Mononuclear cell (primary cell): ENCODE results near the gene RUFY3. TPM values are rescaled to one million over a fixed set of nuclear protein-coding genes. Genes with fewer than 3 reads are reported as not detected.
A peak's percentile ranks its signal among the peaks of the same experiment; 100 is the strongest.
"Not testable (repeated sequence)": the region's sequence is repeated elsewhere in the genome, so short reads cannot be mapped to it uniquely, and the experiment has no call there.

Source experiments
- H3K27me3 ChIP-seq: 2 replicates; pipeline ENCODE4 v1.6.0; 2011; ENCODE audit warnings: low read length, control low read depth; ENCODE audit not compliant: insufficient read depth
- H3K4me1 ChIP-seq: 2 replicates; pipeline ENCODE4 v1.5.1; 2011; ENCODE audit warnings: mild to moderate bottlenecking, low read length, control low read depth; ENCODE audit not compliant: insufficient read depth
- H3K4me3 ChIP-seq: 2 replicates; pipeline ENCODE4 v1.5.1; 2011; ENCODE audit warnings: mild to moderate bottlenecking, low read length, moderate library complexity
- H3K9me3 ChIP-seq: 2 replicates; pipeline ENCODE4 v1.5.1; 2011; ENCODE audit warnings: low read depth, mild to moderate bottlenecking, control low read depth, low read length
- total RNA-seq: library from RNA; depleted of rRNA; stranded (reverse); fragments of >200 nt; gene quantifications from one replicate; pipeline ENCODE4 v1.2.3, GENCODE V29; 2012

Gene RUFY3
- total RNA-seq, 1 donor, result 40.3 TPM

GRCh38 chr4:70818921-70819320, 97.2 kb downstream of the RUFY3 start:
- peaks cover 4% of the 10 kb centered on the region for H3K4me1 ChIP-seq
- H3K9me3 ChIP-seq, result no peaks in the 10 kb centered on the region
- H3K27me3 ChIP-seq, result no peaks in the 10 kb centered on the region
- no peak overlapping the region for H3K4me3 ChIP-seq

GRCh38 chr4:70829015-70829414, 107.3 kb downstream of the RUFY3 start:
- Histone ChIP-seq H3K27me3 (no peaks in the 10 kb centered on the region), H3K4me3 (no peak overlapping the region), H3K9me3 (no peaks in the 10 kb centered on the region), H3K4me1 (no peaks in the 10 kb centered on the region)

- Histone ChIP-seq H3K4me1 (no peaks in the 10 kb centered on the region), H3K27me3 (no peaks in the 10 kb centered on the region), H3K9me3 (no peaks in the 10 kb centered on the region), H3K4me3 (no peak overlapping the region)
Measured at GRCh38 chr4:70829492-70829891, 107.7 kb downstream of the RUFY3 start.

GRCh38 chr4:70830054-70830453, 108.3 kb downstream of the RUFY3 start:
- Histone ChIP-seq H3K27me3 (no peaks in the 10 kb centered on the region), H3K4me3 (no peak overlapping the region), H3K9me3 (no peaks in the 10 kb centered on the region), H3K4me1 (no peaks in the 10 kb centered on the region)

GRCh38 chr4:70831293-70831692, 109.5 kb downstream of the RUFY3 start:
- H3K9me3 ChIP-seq, result no peaks in the 10 kb centered on the region
- peaks cover 7% of the 10 kb centered on the region for H3K4me1 ChIP-seq
- no peaks in the 10 kb centered on the region for H3K27me3 ChIP-seq
- no peak overlapping the region for H3K4me3 ChIP-seq

- H3K4me1 ChIP-seq, result peaks cover 29% of the 10 kb centered on the region
Measured at GRCh38 chr4:70833675-70834074, 111.9 kb downstream of the RUFY3 start.

GRCh38 chr4:70836081-70836480, 114.3 kb downstream of the RUFY3 start:
- no peak overlapping the region for H3K4me3 ChIP-seq
- peaks cover 32% of the 10 kb centered on the region for H3K4me1 ChIP-seq
- H3K27me3 ChIP-seq, result no peaks in the 10 kb centered on the region
- no peaks in the 10 kb centered on the region for H3K9me3 ChIP-seq

More at GRCh38 chr4:70833675-70834074, 111.9 kb downstream of the RUFY3 start:
- Histone ChIP-seq H3K4me3 (no peak overlapping the region), H3K27me3 (no peaks in the 10 kb centered on the region), H3K9me3 (no peaks in the 10 kb centered on the region)

- H3K4me3 ChIP-seq, result peak overlapping the region; percentile 85
- no peaks in the 10 kb centered on the region for H3K27me3 ChIP-seq
- H3K9me3 ChIP-seq, result no peaks in the 10 kb centered on the region
- peaks cover 32% of the 10 kb centered on the region for H3K4me1 ChIP-seq
Measured at GRCh38 chr4:70838204-70838603, 116.4 kb downstream of the RUFY3 start.

- no peaks in the 10 kb centered on the region for H3K27me3 ChIP-seq
Measured at GRCh38 chr4:70838666-70839588, 117.2 kb downstream of the RUFY3 start.

GRCh38 chr4:70839589-70840093, 117.9 kb downstream of the RUFY3 start, which contains the start of gene GRSF1:
GRSF1 (minus strand) TSS chr4:70839890; CDS start chr4:70839827, 63 bp downstream.
- H3K9me3 ChIP-seq, result no peaks in the 10 kb centered on the region
- H3K27me3 ChIP-seq, result no peaks in the 10 kb centered on the region
- H3K4me3 ChIP-seq, result peak within 1 kb of the TSS; percentile 85
- H3K4me1 ChIP-seq, result peaks cover 32% of the 10 kb centered on the region

More at GRCh38 chr4:70838666-70839588, 117.2 kb downstream of the RUFY3 start:
- Histone ChIP-seq H3K9me3 (no peaks in the 10 kb centered on the region), H3K4me1 (peaks cover 32% of the 10 kb centered on the region), H3K4me3 (peak overlapping the region; percentile 85)

GRCh38 chr4:70840137-70840536, 118.4 kb downstream of the RUFY3 start:
- not testable (repeated sequence) for H3K4me3 ChIP-seq, H3K27me3 ChIP-seq, H3K9me3 ChIP-seq
- peaks cover 32% of the 10 kb centered on the region for H3K4me1 ChIP-seq

GRCh38 chr4:70840631-70841030, 118.9 kb downstream of the RUFY3 start:
- not testable (repeated sequence) for H3K27me3 ChIP-seq, H3K9me3 ChIP-seq, H3K4me3 ChIP-seq
- H3K4me1 ChIP-seq, result peaks cover 31% of the 10 kb centered on the region

GRCh38 chr4:70841211-70841610, 119.4 kb downstream of the RUFY3 start:
- no peaks in the 10 kb centered on the region for H3K9me3 ChIP-seq

GRCh38 chr4:70841951-70842350, 120.2 kb downstream of the RUFY3 start:
- peaks cover 28% of the 10 kb centered on the region for H3K4me1 ChIP-seq
- no peak overlapping the region for H3K4me3 ChIP-seq
- no peaks in the 10 kb centered on the region for H3K9me3 ChIP-seq

More at GRCh38 chr4:70841211-70841610, 119.4 kb downstream of the RUFY3 start:
- H3K4me1 ChIP-seq, result peaks cover 26% of the 10 kb centered on the region
- no peaks in the 10 kb centered on the region for H3K27me3 ChIP-seq
- no peak overlapping the region for H3K4me3 ChIP-seq

GRCh38 chr4:70842761-70843435, 121.1 kb downstream of the RUFY3 start:
- H3K9me3 ChIP-seq, result no peaks in the 10 kb centered on the region
- no peaks in the 10 kb centered on the region for H3K27me3 ChIP-seq
- peaks cover 22% of the 10 kb centered on the region for H3K4me1 ChIP-seq
- H3K4me3 ChIP-seq, result no peak overlapping the region

More at GRCh38 chr4:70841951-70842350, 120.2 kb downstream of the RUFY3 start:
- H3K27me3 ChIP-seq, result no peaks in the 10 kb centered on the region
